Ishikawa (cell line): ENCODE data around the gene SLC26A2.

Experiments used
- CEBPB ChIP-seq: IDR thresholded peaks from 2 replicates; pipeline ENCODE4 v1.6.1; 2012
- CREB1 ChIP-seq: IDR thresholded peaks from 2 replicates; pipeline ENCODE4 v1.6.1; 2012; ENCODE audit warnings: low read depth
- EGR1 ChIP-seq: IDR thresholded peaks from 2 replicates; pipeline ENCODE4 v1.6.1; 2012
- EP300 ChIP-seq: IDR thresholded peaks from 2 replicates; pipeline ENCODE4 v1.6.1; 2012; ENCODE audit warnings: borderline replicate concordance
- FOXM1 ChIP-seq: IDR thresholded peaks from 2 replicates; pipeline ENCODE4 v1.6.1; 2012; ENCODE audit warnings: low read depth, borderline replicate concordance
- NFIC ChIP-seq: IDR thresholded peaks from 2 replicates; pipeline ENCODE4 v1.6.1; 2012
- RAD21 ChIP-seq: IDR thresholded peaks from 2 replicates; pipeline ENCODE4 v1.6.1; 2012; ENCODE audit warnings: low read depth
- TAF1 ChIP-seq: IDR thresholded peaks from 2 replicates; pipeline ENCODE4 v1.6.1; 2012; ENCODE audit warnings: low read depth, mild to moderate bottlenecking
- TCF12 ChIP-seq: IDR thresholded peaks from 2 replicates; pipeline ENCODE4 v1.6.1; 2012; ENCODE audit warnings: low read depth
- TEAD4 ChIP-seq: IDR thresholded peaks from 2 replicates; pipeline ENCODE4 v1.6.1; 2012
- USF1 ChIP-seq: IDR thresholded peaks from 2 replicates; pipeline ENCODE4 v1.6.1; 2012
- YY1 ChIP-seq: IDR thresholded peaks from 2 replicates; pipeline ENCODE4 v1.6.1; 2012; ENCODE audit warnings: low read depth
- ZBTB7A ChIP-seq: IDR thresholded peaks from 2 replicates; pipeline ENCODE4 v1.6.1; 2012; ENCODE audit warnings: low read depth
- TF ChIP-seq, protein P1 (sequence below): IDR thresholded peaks from 2 replicates; pipeline ENCODE4 v1.6.1; 2012; ENCODE audit warnings: low read depth, mild to moderate bottlenecking
- TF ChIP-seq, protein P2 (sequence below): IDR thresholded peaks from 2 replicates; pipeline ENCODE4 v1.6.1; 2012

SLC26A2 gene

GRCh38 chr5:149913436-149914419, 46.8 kb upstream of the SLC26A2 start:
- TF ChIP-seq CEBPB = no peak
- peak; percentile 30; the same call in 1 of the 2 replicates for TF ChIP-seq USF1
- no peak for TF ChIP-seq ZBTB7A
- TF ChIP-seq CREB1 = no peak
- peak; percentile 37; the same call in 1 of the 2 replicates for TF ChIP-seq YY1
- TF ChIP-seq TEAD4 = peak; percentile 52; the same call in 1 of the 2 replicates
- TF ChIP-seq, protein P1, sequence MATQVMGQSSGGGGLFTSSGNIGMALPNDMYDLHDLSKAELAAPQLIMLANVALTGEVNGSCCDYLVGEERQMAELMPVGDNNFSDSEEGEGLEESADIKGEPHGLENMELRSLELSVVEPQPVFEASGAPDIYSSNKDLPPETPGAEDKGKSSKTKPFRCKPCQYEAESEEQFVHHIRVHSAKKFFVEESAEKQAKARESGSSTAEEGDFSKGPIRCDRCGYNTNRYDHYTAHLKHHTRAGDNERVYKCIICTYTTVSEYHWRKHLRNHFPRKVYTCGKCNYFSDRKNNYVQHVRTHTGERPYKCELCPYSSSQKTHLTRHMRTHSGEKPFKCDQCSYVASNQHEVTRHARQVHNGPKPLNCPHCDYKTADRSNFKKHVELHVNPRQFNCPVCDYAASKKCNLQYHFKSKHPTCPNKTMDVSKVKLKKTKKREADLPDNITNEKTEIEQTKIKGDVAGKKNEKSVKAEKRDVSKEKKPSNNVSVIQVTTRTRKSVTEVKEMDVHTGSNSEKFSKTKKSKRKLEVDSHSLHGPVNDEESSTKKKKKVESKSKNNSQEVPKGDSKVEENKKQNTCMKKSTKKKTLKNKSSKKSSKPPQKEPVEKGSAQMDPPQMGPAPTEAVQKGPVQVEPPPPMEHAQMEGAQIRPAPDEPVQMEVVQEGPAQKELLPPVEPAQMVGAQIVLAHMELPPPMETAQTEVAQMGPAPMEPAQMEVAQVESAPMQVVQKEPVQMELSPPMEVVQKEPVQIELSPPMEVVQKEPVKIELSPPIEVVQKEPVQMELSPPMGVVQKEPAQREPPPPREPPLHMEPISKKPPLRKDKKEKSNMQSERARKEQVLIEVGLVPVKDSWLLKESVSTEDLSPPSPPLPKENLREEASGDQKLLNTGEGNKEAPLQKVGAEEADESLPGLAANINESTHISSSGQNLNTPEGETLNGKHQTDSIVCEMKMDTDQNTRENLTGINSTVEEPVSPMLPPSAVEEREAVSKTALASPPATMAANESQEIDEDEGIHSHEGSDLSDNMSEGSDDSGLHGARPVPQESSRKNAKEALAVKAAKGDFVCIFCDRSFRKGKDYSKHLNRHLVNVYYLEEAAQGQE = no peak
- TF ChIP-seq TAF1 = no peak
- TF ChIP-seq TCF12 = peak; percentile 82
- TF ChIP-seq EGR1 = no peak
- peak; percentile 81 for TF ChIP-seq EP300
- TF ChIP-seq FOXM1 = peak; percentile 79
- peak; percentile 35 for TF ChIP-seq NFIC
- TF ChIP-seq RAD21 = peak; percentile 25; the same call in 1 of the 2 replicates
- TF ChIP-seq, protein P2, sequence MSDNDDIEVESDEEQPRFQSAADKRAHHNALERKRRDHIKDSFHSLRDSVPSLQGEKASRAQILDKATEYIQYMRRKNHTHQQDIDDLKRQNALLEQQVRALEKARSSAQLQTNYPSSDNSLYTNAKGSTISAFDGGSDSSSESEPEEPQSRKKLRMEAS = peak; percentile 50; the same call in 1 of the 2 replicates

DNA sequence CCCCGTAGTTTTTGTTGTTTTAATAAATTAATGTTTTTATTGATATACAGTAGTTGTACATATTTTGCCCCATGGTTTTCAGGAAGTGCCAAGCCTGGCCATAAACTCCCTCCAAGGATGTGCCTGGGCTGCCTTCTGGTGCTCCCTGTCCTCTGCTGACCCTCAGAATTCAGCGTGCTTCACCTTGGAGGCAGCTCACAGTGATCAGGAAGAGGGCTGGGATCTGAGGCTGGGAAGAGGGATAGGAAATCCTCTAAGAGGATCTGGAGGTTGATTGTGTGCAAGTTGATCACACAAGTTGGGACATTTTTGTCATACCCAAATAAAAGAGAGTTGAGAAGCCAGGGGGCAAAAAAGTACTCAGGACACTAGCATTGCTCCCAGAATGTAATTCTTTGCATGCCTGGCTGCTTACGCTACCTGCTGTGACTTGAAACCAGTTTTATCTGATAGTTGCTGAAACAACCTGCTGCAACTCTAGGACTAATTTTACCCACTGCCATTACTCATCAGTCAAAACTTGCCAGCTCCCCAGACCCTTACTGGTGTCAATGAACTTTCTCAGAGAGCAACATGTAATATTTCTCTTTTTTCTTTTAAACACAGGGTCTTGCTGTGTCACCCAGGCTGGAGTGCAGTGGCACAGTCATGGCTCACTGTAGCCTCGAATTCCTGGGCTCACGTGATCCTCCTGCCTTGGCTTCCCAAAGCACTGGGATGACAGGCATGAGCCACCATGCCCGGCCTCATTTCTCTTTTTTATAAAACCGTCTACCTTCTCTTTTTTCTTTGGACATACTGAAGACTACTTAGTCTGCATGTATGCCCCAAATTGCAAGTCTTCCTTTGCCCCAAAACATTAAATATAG, 44.9 kb upstream of the SLC26A2 start:
- TF ChIP-seq USF1 (peak; percentile 69), YY1 (no peak), EGR1 (no peak), TAF1 (no peak), TEAD4 (peak; percentile 91), NFIC (peak; percentile 69; the same call in 1 of the 2 replicates), ZBTB7A (peak; percentile 38; the same call in 1 of the 2 replicates), TCF12 (peak; percentile 93), FOXM1 (peak; percentile 56; the same call in 1 of the 2 replicates), RAD21 (peak; percentile 17; the same call in 1 of the 2 replicates), CEBPB (peak; percentile 82), EP300 (peak; percentile 89), CREB1 (no peak)
- TF ChIP-seq, protein P1 = no peak
- TF ChIP-seq, protein P2 = peak; percentile 17; the same call in 1 of the 2 replicates

GRCh38 chr5:149916334-149917072, 44.1 kb upstream of the SLC26A2 start:
- TF ChIP-seq, protein P1 = no peak
- TF ChIP-seq CREB1 (no peak), TCF12 (0 out of 2 replicates have a peak, but pooled peaks have one; percentile 19), YY1 (no peak), EGR1 (no peak), FOXM1 (no peak), RAD21 (no peak), TAF1 (0 out of 2 replicates have a peak, but pooled peaks have one; percentile 4), ZBTB7A (no peak), CEBPB (no peak), TEAD4 (peak; percentile 79; the same call in 1 of the 2 replicates), EP300 (peak; percentile 73; the same call in 1 of the 2 replicates), USF1 (peak; percentile 49; the same call in 1 of the 2 replicates), NFIC (no peak)
- TF ChIP-seq, protein P2 = 0 out of 2 replicates have a peak, but pooled peaks have one; percentile 34
